Activated CD4-positive, alpha-beta T cell treated with anti-CD3 and anti-CD28 coated beads for 24 hours (primary cell): ENCODE results near the gene TUBGCP6.

ENCODE experiments used
- DNase-seq, 2 donors: peaks; one replicate each; pipeline ENCODE4 v3.0.0-alpha.2; 2020; ENCODE audit warnings: low read depth in 2 of 2

The TUBGCP6 gene

DNA sequence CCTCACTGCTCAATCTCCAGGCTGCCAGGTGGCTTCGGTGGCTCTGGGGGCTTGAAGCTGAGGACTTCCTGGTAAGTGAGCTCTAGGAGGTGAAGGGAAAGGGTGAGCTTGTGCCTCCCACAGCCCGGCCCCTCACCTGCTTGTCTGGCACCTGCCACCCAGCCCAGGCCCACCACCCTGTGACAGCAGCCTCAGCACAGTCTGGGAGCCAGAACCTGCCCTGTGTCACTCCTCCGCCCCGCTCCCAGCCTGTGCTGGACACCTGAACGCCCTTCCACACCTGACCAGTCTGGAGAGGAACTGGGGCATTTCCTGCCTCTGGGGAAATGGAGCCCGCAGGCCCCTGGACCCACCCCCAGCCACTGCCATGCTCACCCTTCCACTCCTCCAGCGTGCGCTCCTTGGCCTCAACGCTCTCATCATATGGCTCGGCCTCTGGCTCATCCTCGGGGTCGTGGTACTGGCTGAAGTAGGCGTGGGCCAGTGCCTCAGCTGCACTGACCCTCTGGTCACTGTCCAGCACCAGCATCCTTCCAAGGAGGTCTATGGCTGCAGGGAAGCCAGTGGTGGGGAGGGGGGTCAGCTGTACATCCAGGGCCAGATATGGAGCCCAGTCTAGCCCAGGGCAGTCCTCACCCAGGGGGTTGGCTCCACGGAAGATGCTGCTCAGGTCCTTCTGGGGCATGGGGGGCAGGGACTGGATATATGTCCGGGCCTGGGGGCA lies 20.3 kb upstream of the TUBGCP6 start:
- DNase-seq, result no peak

DNA sequence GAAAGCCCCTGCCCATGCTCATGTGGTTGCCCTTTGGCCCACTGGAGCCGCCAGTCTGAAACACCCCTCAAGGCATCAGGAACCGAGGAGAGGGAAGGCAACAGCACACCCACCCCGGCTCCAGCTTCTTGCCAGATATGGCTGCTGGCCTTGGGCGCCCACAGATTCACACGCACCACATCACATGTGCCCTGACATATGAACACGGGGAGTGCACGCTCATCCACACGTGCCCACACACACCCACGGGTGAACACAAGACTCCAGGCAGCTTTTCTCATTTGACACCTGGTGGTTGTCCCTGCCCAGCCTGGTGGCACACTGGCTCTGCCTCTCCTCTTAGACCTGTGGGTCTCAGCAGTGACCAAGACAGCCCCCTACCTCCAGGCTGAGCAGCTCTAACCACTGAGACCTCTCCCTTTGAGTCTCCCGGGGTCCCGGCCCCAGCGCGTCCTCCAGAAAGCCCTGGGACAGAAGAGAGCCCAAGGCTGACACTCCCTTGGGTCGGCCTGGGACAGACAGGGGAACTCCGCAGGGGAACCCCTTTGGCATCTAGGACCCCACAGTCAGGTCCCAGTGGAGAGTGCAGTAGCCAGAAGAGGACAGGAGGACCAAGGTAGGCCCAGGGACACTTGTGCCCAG lies 19.4 kb upstream of the TUBGCP6 start:
- no peak for DNase-seq

DNA sequence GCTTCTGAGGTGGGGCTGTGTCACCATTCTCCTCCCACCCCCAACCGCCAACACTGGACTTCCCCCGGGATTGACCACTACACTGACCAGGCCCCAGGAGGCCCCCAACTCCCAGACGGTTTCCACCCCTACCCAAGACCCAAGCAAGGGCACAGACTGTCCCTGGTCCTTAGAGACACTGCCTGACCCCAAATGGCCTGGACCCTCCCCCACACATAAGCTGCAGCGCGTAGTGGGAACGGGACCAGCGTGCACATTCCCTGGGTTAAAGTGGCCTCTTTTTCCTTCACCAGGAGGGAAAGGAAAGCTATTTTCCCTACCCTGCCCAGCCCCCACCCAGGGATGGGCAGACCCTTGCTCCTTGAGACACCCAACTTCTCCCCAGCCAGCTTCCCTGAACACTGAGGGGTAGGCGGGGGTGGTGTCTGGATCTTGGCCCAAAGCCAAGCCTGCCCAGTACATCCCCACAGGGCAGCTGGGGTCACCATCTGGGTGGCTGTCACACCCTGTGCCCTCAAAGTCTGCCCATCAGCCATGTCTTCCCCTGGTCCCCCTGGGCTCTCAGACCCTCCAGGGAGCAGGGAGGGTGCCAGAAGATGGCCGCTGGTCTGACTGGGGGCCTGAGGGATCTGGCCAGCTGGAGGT lies 18.3 kb upstream of the TUBGCP6 start:
- DNase-seq, result no peak

DNA sequence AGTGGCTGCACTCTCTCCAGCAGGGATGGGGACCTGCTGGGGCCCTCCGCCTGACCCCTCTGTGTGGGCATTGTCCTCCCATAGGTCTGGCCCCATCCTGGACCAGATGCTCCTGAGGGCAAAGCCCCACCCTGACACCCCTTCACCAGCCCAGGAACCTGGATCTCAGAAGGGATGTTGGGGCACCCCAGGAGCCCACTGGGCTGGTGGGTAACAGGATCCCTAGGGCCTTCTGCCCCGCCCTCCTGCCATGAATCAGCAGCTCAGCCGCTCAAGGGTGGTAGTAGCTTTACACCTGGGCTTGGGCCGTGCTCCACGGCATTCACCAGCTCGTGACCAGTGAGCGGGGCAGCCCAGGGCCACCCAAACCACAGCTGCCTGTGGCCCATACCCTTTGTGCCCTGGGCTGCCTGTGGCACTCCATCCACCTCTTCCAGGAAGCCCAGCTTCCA lies 17.7 kb upstream of the TUBGCP6 start:
- no peak for DNase-seq

DNA sequence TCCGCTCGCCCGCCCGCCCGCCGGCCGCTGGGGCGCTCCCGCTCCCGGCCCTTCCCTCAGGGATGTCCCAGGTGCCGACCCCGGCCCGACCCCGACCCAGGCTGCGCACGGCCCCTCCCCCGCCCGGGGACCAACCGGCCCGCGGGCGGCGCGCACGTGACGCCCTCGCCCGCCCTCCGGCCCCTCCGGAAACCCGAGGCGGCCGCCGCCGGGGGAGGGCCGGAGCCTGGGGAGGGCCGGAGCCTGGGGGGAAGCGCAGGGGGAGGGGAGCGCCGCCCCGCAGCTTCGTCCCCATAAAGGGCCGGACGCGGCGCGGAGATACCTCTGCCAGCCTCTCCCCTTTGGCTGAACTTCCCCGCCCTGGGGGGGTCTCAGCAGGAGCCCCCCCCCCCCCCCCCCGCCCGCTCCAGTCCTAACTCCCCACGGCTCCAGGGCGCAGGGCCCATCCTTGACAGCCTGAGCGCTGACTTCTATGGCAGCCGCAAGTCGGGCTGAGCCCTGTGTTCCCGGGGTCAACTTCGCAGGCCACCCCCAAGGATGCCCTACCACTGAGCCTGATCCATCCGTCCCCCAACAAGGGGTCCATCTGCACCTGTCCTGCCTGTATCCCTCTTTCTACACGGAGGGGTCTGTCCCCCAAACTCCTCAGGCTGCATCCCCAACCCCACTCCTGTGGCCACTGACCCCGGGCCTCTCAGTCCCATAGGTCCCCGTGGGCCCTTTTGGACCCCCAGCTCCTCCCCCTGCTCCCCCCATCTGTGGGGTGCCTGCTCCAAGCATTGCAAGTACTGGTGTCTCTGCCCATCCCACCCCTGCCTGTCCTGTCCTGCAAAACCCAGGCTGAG lies 17.0 kb upstream of the TUBGCP6 start, which contains the start of gene MAPK12:
Gene MAPK12 (minus strand): TSS at position 69 of the 845 bp plus-strand sequence. CDS start 174 bp downstream, outside the sequence.
- no peak for DNase-seq

DNA sequence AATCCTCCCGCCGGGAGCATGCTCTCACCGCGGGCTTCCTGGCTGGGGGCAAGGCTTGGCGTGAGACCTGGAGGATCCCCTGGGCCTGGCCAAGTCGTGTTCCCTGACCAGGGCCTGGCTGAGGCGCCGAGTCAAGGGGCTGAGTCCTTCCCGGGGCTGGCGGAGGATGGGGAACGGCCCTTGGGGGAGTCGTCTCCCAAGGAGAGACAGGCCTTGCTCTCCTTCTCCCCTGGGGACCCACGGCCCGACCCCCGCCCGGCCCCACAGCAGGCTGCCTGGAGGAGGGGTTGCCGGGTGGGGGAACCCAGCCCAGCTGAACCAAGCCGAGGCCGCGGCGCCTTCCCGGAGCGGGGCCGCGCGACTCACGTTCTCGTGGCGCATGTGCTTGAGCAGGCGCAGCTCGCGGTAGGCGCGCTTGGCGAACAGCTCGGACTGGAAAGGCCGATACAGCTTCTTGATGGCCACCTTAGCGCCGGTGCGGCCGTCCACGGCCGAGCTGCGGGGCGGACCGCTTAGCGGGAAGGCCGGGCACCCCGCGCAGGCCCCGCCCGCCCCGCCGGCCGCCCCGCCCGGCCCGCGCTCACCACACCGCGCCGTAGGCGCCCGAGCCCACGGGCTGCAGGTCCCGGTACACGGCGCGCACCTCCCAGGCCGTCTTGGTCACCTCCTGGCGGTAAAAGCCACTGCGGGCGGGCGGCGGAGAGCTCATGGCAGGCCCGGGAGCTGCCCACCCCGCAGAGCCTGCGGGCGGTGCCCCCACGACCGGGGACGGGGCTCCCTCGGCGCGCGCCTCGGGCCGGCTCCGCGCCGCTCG lies 16.2 kb upstream of the TUBGCP6 start:
- no peak for DNase-seq

DNA sequence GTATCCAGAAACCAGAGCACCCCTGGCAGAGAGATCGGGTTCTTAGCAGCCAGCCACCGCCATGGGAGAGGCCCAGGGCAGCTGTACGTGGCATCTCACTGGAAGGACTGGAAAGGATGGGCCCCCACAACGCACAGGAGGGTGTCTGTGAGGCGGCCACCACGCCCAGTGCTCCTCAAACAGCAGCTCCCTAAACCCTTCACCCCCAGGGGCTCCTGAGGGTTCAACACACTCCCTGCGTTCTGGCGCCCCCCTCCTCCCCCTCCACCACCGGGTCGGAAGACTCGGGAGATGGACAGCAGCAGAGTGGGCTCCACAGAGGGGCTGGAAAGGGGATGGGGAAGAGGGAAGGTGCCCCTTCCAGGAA lies 15.6 kb upstream of the TUBGCP6 start:
- no peak for DNase-seq

DNA sequence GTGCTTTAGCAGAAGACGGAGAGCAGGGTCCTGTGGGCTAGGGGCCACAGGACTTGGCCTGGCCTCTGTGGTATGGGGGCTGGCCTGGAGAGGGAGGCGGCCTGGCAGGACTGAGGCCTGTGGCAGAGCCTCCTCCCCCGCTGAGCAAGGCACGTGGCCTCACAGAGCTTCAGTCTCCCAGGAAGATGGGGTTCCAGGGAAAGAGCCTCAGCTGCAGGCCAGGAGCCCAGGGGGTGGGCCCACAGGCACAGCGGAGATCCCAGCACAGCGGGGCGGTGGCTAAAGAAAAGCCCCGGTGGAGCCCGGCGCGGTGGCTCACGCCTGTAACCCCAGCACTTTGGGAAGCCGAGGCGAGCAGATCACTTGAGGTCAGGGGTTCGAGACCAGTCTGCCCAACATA lies 14.5 kb upstream of the TUBGCP6 start:
- no peak for DNase-seq

DNA sequence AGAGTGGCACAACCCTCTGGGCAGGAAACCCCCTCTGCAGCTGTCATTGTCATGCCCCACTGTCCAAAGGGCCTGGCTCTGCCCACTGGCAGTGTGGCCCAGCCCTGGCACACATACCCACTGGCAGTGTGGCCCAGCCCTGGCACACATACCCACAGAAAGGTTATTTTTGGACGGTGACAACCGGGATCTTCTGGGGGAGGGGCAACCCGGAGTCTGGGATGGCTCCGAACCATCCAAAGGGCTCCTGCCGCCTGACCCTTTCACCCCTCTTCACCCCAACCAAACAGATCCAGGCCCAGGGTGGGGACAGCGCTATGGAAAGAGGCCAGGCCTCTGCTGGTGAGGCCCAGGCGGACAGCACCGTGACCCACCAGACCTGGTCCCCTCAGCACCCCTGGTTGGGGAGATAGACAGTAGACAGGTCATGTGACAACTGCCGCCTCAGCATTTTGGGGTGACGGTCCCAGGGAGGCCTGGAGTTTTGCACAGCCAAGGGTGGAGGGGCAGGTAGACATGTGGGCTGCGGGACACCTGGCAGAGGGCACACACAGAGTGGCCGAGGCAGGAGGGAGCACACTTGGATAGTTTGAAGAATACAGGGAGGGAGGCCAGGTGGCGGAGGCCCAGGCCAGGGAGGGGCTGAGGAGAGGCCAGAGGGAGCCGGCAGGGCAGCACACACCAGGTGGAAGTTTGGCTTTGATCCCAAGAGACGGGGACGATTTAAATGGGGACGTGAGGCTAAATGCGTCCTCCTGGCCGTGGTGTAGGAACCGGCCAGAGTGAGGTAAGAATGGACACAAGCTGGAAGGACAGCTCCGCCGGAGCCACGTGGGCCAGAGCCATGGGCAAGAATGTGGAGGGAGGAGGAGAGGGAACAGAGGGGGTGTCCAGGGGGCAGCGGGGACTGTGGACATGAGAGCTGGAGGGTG lies 13.8 kb upstream of the TUBGCP6 start:
- DNase-seq, result no peak

DNA sequence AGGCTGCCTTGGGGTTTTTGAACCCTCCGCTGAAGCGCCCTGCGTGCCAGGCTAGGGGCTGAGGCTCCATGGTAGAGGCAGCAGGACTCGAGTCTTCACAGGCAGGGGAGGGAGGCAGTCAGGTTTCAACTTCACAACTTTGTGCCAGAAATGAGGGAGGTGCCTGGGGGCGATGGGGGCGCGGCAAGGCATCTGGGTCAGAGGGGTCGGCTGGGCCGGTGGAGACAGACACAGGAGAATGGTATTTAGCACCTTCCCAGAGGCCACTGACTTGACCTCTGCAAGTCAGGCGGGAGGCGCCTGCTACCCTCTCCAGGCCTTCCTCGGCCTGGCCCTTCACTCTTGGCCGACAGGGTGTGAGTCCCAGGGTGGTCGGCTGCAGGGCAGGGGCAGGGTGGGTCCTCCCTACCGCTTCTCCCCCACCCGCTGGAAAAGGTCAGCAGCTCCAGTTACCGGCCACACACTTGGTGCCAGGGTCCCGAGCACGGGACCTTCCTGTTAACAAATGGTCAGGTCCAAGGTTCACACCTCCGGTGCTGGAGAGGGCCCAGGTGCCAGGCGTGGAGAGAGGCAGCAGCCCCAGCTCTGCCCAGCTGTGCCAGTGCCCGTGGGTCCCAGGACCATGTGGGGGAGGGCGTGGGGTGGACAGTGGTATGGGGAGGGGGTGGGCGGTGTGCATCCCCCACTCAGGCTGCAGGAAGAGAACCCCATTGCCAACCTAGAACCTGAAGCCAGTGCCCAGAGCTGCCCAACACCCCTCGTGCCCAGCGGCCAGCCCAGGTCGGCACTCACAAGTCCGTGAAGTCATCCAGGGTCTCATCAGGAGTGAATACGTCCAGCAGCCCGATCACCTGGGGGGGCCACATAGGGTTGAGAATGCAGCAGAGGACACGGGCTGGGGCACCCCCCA lies 12.9 kb upstream of the TUBGCP6 start:
- DNase-seq, result no peak

DNA sequence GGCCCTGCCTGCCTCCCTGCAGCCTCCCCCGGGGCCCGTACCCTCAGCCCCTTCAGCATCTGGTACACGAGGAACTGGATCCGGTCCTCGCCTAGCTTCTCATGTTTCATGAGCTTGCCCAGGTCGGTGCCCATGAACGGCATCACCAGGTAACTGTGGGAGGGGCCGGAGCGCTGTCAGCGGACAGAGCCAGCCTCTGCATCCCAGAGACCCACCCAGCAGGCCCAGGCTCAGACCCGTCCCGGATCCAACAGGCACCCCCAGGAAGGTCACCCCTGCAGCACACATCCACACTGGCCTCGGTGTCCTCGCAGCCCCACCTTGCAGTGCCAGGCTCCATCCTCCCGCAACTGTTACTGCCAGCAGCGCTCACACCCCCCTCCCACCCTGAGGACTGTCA lies 12.2 kb upstream of the TUBGCP6 start:
- no peak for DNase-seq

DNA sequence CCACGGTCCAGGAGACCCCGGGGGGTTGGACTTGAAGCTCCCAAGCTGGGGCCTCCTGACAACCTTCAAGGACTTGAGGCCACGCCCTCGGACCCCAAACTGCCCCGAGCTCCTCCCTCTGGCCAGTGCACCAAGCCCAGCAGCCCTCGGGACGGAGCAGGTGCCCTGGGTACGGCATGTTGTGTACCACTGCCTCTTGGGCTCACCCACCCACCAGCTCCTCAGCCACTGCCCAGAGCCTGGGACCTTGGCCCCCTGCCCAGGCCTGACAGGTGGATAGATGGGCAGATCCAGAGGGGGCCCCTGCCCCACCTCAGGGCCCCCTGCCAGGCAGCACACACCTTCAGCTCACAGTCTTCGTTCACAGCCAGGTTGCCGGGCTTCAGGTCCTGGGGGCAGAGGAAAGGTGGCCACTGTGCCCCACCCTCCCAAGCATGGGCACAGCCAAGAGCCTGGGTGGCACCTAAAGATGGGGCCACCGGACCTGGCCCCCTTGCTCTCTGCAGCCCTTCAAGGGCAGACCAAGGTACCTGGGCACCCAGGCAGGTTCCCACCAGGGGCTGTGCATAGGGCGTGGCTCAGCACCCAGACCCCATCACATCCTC lies 11.5 kb upstream of the TUBGCP6 start:
- no peak for DNase-seq

DNA sequence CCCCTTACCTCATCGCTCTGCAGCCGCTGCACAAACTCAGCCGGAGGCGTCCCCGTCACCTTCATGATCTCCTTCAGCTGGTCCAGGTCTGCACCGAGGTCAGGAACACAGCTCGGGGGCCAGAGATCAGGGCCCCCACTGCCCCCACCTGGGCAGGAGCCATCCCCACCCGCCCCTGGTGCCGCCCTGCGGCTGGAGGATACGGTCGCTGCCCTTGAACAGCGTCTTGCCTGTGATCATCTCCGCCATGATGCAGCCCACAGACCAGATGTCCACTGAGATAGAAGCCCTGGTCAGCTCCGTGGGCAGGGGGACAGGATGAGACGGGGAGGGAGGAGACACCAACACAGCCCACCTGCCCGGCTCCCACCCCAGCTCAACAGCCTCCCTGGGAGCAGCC lies 10.8 kb upstream of the TUBGCP6 start:
- no peak for DNase-seq

DNA sequence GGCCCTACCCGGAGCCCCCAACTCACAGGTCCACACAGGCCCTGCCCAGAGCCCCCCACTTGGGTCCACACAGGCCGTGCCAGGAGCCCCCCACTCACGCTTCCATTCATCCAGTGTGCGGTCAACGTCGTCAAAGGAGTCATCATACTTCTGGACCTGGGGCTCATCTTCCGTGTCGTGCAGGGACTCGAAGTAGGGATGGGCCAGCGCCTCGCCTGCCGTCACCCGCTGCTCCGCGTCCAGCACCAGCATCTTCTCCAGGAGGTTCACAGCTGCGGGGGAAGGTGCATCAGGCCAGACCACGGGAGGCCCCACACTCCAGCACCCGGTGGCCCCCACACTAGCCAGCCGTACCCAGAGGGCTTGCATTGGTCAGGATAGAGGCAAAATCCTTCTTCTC lies 10.3 kb upstream of the TUBGCP6 start:
- no peak for DNase-seq

DNA sequence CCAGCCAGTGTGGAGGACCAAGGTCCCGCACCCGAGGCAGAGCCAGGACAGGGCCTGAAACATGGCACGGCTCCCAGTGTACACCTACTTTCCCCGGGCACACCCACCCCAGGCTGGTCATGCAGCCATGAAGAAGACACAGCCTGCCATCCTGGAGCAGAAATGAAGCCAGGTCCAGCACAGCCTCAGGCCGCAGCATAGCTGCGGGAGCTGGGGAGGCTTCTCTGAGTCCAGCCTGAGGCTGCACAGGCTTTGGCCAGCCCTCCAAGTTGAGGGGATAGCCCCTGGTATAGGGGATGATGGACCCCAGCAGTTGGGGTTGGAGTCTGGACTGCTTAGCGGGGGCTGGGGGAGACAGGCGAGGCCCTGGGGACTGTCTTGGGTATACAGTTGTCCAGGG lies 9.1 kb upstream of the TUBGCP6 start:
- no peak for DNase-seq

DNA sequence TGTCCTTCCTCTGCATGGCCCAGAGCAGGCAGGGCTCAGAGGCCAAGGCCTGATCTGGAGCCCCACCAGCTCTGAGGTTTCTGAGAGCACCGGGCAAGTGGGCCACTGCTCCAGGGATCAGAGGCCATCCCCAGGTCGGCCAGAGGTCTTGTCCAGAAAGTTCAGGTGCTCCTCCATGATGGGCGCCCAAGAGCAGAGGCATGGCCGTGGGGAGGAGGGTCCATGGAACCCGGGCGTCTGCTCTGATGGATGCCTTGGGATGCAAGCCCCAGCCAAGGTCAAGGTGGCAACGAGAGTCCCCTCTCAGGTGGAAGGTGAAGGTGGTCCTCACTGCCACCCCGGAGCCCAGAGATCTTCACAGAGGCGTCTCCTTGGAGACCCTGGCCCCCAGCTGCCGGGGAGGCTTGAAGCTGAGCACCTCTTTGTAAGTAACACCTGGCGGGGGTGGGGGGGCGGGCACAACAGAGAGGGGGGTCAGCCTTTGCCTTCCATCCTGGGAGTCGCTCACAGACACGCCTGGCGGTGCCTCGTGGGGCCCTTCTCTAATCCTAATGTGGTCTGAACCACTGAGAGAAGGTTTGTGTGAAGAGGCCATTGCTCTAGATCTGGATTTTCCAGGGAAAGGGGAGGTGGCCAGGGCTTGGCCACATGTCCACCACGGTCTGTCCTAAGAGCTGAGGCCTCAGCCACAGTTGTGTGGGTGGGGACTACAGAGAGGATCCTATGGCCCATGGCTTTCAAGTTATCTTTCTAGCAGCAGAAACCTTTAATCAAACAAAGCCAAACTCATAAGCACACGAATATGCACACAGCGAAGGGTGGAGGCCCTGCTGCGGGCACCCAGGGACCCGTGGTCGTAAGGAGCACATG lies 8.5 kb upstream of the TUBGCP6 start:
- DNase-seq, result no peak
